ENCODE measurements around the gene PLCB3.

Gene PLCB3

DNA sequence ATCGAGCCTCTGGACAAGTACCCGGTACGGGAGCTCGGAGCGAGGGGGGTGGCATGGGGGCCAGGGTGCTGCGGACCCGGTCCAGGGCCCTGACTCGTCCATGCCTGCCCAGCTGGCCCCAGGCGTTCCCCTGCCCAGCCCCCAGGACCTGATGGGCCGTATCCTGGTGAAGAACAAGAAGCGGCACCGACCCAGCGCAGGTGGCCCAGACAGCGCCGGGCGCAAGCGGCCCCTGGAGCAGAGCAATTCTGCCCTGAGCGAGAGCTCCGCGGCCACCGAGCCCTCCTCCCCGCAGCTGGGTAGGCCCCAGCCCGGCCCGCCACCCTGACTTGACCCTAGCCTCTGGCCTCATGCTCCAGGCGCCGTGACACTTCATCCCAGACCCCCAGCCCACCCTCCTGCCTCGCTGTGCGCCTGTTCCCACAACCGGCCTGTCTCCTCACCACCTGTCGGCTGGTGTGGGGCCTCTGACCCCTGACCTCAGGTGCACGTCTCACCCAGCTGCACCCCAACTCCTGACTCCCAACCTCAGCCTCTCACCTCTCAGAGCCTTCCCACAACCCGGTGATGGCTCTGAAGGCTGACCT is 7.7 kb downstream of the PLCB3 start:
- H3K9me3 ChIP-seq (ENCODE audit: control insufficient read depth, low read length), result no peaks in the 10 kb centered on the region
- no peak overlapping the region for H3K4me3 ChIP-seq (ENCODE audit: insufficient read depth, low read depth, low read length, poor library complexity, severe bottlenecking)
- no peak for DNase-seq
- no peak overlapping the region for H3K27ac ChIP-seq (ENCODE audit: insufficient read depth, low read length, poor library complexity, severe bottlenecking)
- peaks cover 5% of the 10 kb centered on the region for H3K36me3 ChIP-seq (ENCODE audit: control insufficient read depth, insufficient read depth, low read length)
- no peaks in the 10 kb centered on the region for H3K27me3 ChIP-seq (replicated peaks; ENCODE audit: control insufficient read depth, insufficient read depth, low read length, poor library complexity, severe bottlenecking)
- H3K4me1 ChIP-seq (ENCODE audit: control insufficient read depth, insufficient read depth, low read length, poor library complexity, severe bottlenecking), result no peaks in the 10 kb centered on the region

DNA sequence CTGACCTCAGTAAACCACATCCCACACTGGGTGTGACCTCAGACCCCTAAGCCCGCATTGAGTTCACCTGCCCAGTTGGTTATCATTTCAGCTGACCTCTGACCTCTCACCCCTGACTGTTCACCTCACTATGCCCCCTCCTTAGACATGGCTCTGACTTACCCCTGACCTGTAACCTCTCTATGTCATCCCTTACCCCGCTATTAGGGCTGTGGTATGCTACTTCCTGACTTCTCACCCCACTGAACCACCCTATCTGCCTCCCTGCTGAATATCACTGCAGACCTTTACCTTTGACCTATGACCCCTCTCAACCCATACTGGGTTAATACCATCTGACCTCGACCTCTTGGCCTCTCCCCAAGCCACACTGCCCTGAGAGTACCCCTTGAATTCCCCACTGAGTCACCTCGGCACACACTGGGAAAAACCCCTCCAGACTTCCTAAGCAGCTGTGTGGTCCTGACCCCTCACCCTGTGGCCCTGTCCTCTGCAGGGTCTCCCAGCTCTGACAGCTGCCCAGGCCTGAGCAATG is 8.3 kb downstream of the PLCB3 start:
- Histone ChIP-seq H3K9me3 (ENCODE audit: control insufficient read depth, low read length) (no peaks in the 10 kb centered on the region), H3K27me3 (replicated peaks; ENCODE audit: control insufficient read depth, insufficient read depth, low read length, poor library complexity, severe bottlenecking) (no peaks in the 10 kb centered on the region), H3K4me1 (ENCODE audit: control insufficient read depth, insufficient read depth, low read length, poor library complexity, severe bottlenecking) (no peaks in the 10 kb centered on the region), H3K36me3 (ENCODE audit: control insufficient read depth, insufficient read depth, low read length) (peaks cover 6% of the 10 kb centered on the region), H3K4me3 (ENCODE audit: insufficient read depth, low read depth, low read length, poor library complexity, severe bottlenecking) (no peak overlapping the region), H3K27ac (ENCODE audit: insufficient read depth, low read length, poor library complexity, severe bottlenecking) (no peak overlapping the region)
- DNase-seq, result no peak

DNA sequence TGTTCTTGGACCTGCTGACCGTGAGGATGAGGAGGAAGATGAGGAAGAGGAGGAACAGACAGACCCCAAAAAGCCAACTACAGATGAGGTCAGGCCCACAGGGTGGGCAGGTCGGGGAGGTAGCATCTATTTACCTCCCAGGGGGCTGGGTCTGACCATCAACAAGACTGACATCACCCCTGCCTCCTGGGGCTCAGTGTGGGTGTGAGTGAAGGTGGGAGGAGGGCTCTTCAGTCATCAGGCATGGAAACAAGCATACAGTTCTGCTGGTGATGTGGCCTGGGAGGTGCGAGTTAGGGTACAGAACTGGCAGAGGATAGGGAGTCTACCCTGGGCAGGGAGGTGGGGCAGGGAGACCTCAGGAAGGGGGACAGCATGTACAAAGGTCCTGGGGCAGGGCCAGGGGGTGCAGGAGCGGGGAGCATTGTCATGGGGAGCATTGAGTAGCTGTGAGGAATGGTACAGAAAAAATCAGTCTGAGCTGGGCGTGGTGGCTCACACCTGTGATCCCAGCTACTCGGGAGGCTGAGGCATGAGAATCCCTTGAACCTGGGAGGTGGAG is 8.9 kb downstream of the PLCB3 start:
- H3K4me3 ChIP-seq (ENCODE audit: insufficient read depth, low read depth, low read length, poor library complexity, severe bottlenecking), result no peak overlapping the region
- peaks cover 6% of the 10 kb centered on the region for H3K36me3 ChIP-seq (ENCODE audit: control insufficient read depth, insufficient read depth, low read length)
- H3K27me3 ChIP-seq (replicated peaks; ENCODE audit: control insufficient read depth, insufficient read depth, low read length, poor library complexity, severe bottlenecking), result no peaks in the 10 kb centered on the region
- no peaks in the 10 kb centered on the region for H3K9me3 ChIP-seq (ENCODE audit: control insufficient read depth, low read length)
- DNase-seq, result no peak
- no peak overlapping the region for H3K27ac ChIP-seq (ENCODE audit: insufficient read depth, low read length, poor library complexity, severe bottlenecking)
- no peaks in the 10 kb centered on the region for H3K4me1 ChIP-seq (ENCODE audit: control insufficient read depth, insufficient read depth, low read length, poor library complexity, severe bottlenecking)

DNA sequence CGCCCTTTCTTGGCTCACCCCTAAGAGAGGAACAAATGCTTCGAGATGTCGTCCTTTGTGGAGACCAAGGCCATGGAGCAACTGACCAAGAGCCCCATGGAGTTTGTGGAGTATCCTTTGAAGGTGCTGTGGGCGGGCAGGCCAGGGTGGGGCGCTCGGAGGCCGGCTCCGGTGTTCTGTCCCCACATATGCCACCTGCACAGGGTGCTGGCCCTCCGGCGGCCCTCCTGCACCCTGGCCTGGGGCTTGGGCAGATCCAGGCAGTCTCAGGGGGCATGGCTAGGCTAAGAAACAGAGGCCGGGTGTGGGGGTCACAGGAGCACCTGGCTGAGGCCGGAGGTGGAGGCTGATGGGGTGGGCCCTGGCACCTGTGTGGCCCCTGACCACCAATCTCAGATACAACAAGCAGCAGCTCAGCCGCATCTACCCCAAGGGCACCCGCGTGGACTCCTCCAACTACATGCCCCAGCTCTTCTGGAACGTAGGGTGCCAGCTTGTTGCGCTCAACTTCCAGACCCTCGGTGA is 10.3 kb downstream of the PLCB3 start:
- no peaks in the 10 kb centered on the region for H3K27me3 ChIP-seq (replicated peaks; ENCODE audit: control insufficient read depth, insufficient read depth, low read length, poor library complexity, severe bottlenecking)
- no peak overlapping the region for H3K4me3 ChIP-seq (ENCODE audit: insufficient read depth, low read depth, low read length, poor library complexity, severe bottlenecking)
- DNase-seq, result no peak
- H3K4me1 ChIP-seq (ENCODE audit: control insufficient read depth, insufficient read depth, low read length, poor library complexity, severe bottlenecking), result no peaks in the 10 kb centered on the region
- no peak overlapping the region for H3K27ac ChIP-seq (ENCODE audit: insufficient read depth, low read length, poor library complexity, severe bottlenecking)
- no peaks in the 10 kb centered on the region for H3K9me3 ChIP-seq (ENCODE audit: control insufficient read depth, low read length)
- H3K36me3 ChIP-seq (ENCODE audit: control insufficient read depth, insufficient read depth, low read length), result peaks cover 6% of the 10 kb centered on the region

DNA sequence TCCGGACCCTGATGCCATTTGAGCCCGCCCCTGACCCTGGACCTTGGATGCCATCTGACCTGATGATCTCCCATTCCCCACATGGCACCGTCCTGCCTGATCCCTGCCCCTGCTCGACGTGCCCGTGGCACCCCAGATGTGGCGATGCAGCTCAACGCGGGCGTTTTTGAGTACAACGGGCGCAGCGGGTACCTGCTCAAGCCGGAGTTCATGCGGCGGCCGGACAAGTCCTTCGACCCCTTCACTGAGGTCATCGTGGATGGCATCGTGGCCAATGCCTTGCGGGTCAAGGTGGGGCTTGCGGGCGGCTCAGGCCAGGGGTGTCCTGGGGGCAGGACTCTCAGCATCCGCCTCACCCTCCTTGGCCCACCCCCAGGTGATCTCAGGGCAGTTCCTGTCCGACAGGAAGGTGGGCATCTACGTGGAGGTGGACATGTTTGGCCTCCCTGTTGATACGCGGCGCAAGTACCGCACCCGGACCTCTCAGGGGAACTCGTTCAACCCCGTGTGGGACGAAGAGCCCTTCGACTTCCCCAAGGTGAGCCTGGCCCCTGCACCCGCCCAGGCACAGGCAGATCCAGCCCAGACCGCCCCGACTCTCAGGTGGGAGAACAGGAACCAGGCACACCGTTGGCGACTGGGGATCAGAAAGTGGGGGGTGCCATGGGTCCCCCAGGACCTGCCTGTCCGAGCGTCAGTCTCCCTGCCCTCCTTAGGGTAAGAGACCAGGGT is 11.1 kb downstream of the PLCB3 start:
- Histone ChIP-seq H3K4me3 (ENCODE audit: insufficient read depth, low read depth, low read length, poor library complexity, severe bottlenecking) (no peak overlapping the region), H3K4me1 (ENCODE audit: control insufficient read depth, insufficient read depth, low read length, poor library complexity, severe bottlenecking) (no peaks in the 10 kb centered on the region), H3K27ac (ENCODE audit: insufficient read depth, low read length, poor library complexity, severe bottlenecking) (no peak overlapping the region), H3K36me3 (ENCODE audit: control insufficient read depth, insufficient read depth, low read length) (peaks cover 6% of the 10 kb centered on the region), H3K27me3 (replicated peaks; ENCODE audit: control insufficient read depth, insufficient read depth, low read length, poor library complexity, severe bottlenecking) (no peaks in the 10 kb centered on the region), H3K9me3 (ENCODE audit: control insufficient read depth, low read length) (no peaks in the 10 kb centered on the region)
- DNase-seq, result no peak

DNA sequence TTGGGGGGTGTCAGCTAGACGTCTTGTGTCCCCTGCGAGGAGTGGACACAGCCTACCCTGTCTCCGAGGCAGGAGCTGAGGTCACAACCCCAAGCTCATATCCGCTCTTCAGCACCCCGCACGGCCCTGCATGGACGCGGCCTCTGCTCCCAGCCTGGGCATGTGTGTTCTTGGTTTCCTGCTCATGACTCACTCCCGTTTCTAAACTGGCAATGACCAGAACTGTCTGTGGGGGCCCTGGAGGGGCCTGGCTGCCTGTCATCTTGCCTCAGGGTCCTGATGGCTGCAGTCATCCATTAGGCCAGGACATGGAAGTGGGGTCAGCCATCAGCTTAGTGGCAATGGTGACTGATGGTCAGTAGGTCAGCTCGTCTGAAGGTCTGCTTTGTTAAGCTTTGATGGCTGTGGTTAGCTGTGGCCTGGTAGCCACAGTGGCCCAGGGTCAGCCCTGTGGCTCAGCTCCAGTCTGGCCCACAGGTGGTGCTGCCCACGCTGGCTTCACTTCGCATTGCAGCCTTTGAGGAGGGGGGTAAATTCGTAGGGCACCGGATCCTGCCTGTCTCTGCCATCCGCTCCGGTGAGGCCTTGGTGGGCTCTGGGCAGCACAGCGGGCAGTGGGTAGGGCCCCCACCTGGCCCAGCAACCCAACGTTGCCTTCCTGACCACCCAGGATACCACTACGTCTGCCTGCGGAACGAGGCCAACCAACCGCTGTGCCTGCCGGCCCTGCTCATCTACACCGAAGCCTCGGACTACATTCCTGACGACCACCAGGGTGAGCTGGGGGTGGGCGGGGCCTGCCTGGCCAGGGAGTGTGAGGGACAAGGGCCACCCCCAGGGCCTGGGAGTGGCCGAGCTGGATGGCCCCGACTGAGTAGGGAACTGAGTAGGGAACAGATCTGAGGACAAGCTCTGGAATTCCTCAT is 12.0 kb downstream of the PLCB3 start:
- Histone ChIP-seq H3K4me3 (ENCODE audit: insufficient read depth, low read depth, low read length, poor library complexity, severe bottlenecking) (no peak overlapping the region), H3K9me3 (ENCODE audit: control insufficient read depth, low read length) (no peaks in the 10 kb centered on the region), H3K4me1 (ENCODE audit: control insufficient read depth, insufficient read depth, low read length, poor library complexity, severe bottlenecking) (no peaks in the 10 kb centered on the region), H3K27ac (ENCODE audit: insufficient read depth, low read length, poor library complexity, severe bottlenecking) (no peak overlapping the region), H3K36me3 (ENCODE audit: control insufficient read depth, insufficient read depth, low read length) (peaks cover 6% of the 10 kb centered on the region), H3K27me3 (replicated peaks; ENCODE audit: control insufficient read depth, insufficient read depth, low read length, poor library complexity, severe bottlenecking) (no peaks in the 10 kb centered on the region)
- DNase-seq, result no peak

DNA sequence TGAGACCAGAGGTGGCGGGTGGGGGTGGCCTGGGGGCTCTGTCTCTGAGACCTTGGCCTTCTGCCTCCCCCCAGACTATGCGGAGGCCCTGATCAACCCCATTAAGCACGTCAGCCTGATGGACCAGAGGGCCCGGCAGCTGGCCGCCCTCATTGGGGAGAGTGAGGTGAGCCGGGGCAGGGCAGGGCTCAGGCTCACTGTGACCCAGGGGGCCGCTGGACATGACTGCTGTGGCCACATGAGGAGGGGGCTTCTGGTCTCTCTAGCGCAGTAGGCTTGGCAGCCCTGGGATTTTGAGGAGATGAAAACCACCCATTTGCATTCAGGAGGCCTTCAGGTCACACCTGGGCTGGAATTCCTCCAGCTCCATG is 12.6 kb downstream of the PLCB3 start:
- Histone ChIP-seq H3K36me3 (ENCODE audit: control insufficient read depth, insufficient read depth, low read length) (peaks cover 6% of the 10 kb centered on the region), H3K4me3 (ENCODE audit: insufficient read depth, low read depth, low read length, poor library complexity, severe bottlenecking) (no peak overlapping the region), H3K27ac (ENCODE audit: insufficient read depth, low read length, poor library complexity, severe bottlenecking) (no peak overlapping the region), H3K9me3 (ENCODE audit: control insufficient read depth, low read length) (no peaks in the 10 kb centered on the region), H3K4me1 (ENCODE audit: control insufficient read depth, insufficient read depth, low read length, poor library complexity, severe bottlenecking) (peaks cover 6% of the 10 kb centered on the region), H3K27me3 (replicated peaks; ENCODE audit: control insufficient read depth, insufficient read depth, low read length, poor library complexity, severe bottlenecking) (no peaks in the 10 kb centered on the region)
- no peak for DNase-seq

DNA sequence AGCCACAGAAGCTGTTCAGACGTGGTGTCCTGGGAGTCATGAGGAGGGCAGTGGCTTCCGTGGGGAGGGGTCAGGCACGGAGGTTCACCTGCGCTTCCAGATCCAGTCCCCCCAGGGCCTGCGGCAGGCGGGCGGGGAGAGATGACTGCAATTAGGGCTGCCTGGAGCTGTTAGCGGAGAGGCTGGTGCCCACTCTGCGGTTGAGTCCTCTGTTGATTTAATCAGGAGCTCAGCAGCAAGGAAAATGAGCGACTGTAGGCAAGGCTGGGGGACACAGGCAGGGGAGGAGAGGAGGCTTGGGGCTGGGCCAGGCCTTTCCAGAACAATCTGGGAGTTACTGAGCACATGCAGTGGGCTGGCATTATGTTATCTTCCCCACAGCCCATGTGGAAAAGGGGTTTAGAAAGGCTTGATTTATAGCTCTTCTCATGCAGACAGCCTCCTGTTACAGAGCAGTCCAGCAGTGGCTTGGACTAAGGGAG is 13.1 kb downstream of the PLCB3 start:
- no peaks in the 10 kb centered on the region for H3K27me3 ChIP-seq (replicated peaks; ENCODE audit: control insufficient read depth, insufficient read depth, low read length, poor library complexity, severe bottlenecking)
- H3K4me3 ChIP-seq (ENCODE audit: insufficient read depth, low read depth, low read length, poor library complexity, severe bottlenecking), result no peak overlapping the region
- H3K4me1 ChIP-seq (ENCODE audit: control insufficient read depth, insufficient read depth, low read length, poor library complexity, severe bottlenecking), result peaks cover 8% of the 10 kb centered on the region
- no peaks in the 10 kb centered on the region for H3K9me3 ChIP-seq (ENCODE audit: control insufficient read depth, low read length)
- DNase-seq, result no peak
- no peak overlapping the region for H3K27ac ChIP-seq (ENCODE audit: insufficient read depth, low read length, poor library complexity, severe bottlenecking)
- peaks cover 6% of the 10 kb centered on the region for H3K36me3 ChIP-seq (ENCODE audit: control insufficient read depth, insufficient read depth, low read length)

DNA sequence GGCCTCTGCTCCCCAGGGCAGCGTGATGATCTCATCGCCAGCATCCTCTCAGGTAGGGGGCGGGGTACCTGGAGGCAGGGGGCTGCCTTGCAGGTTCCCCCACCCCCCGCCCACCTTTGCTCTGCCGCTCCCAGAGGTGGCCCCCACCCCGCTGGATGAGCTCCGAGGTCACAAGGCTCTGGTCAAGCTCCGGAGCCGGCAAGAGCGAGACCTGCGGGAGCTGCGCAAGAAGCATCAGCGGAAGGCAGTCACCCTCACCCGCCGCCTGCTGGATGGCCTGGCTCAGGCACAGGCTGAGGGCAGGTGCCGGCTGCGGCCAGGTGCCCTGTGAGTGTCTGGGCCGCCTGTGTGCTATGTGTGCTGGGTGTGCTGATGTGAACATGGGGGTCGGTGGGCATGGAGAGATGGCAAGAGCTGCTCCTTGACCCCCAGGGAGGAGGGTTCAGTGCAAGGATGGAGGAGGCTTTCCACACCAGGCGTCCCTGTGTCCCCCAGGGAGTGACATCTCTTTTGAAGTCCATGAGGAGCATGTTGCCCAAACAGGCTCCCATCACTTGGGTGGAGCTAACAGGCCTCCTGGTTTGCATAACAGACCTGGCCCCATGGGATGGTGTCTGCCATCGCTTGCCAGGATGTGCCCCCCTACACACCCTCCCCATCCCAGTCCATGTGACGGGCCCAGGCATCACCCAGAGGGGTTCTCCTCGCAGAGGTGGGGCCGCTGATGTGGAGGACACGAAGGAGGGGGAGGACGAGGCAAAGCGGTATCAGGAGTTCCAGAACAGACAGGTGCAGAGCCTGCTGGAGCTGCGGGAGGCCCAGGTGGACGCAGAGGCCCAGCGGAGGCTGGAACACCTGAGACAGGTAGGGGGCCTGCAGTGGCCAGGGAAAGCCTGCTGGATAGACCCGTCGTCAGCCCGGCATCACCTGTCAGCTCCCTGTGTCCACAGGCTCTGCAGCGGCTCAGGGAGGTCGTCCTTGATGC is 14.1 kb downstream of the PLCB3 start:
- Histone ChIP-seq H3K27me3 (replicated peaks; ENCODE audit: control insufficient read depth, insufficient read depth, low read length, poor library complexity, severe bottlenecking) (no peaks in the 10 kb centered on the region), H3K9me3 (ENCODE audit: control insufficient read depth, low read length) (no peaks in the 10 kb centered on the region), H3K36me3 (ENCODE audit: control insufficient read depth, insufficient read depth, low read length) (peaks cover 6% of the 10 kb centered on the region), H3K27ac (ENCODE audit: insufficient read depth, low read length, poor library complexity, severe bottlenecking) (no peak overlapping the region), H3K4me1 (ENCODE audit: control insufficient read depth, insufficient read depth, low read length, poor library complexity, severe bottlenecking) (peaks cover 8% of the 10 kb centered on the region), H3K4me3 (ENCODE audit: insufficient read depth, low read depth, low read length, poor library complexity, severe bottlenecking) (no peak overlapping the region)
- no peak for DNase-seq

All from effector memory CD4-positive, alpha-beta T cell (primary cell).